Measurements from ENCODE around the gene HELT. TPM values are rescaled to one million over a fixed set of nuclear protein-coding genes. Genes with fewer than 3 reads are reported as not detected.

HELT gene
- total RNA-seq, 1 experiment from 2014 or later, result not detected

DNA sequence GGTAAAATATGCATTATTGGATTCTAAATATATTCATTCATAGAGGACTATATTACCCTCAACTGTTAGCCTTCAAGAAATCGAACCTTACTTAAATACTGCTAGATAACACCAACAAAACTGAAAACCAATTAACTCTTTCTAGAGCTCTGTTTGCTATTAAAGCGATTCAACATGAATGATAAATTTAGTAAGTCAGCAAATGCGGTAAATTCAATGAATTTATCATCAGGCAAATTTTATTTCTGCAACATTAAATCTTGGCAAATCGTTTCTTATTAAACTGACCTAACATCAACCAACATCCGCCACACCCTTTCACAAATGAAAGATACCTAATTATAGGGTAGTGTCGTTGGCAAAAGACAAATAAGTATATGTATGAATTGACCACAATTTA lies 26.4 kb upstream of the HELT start:
- no peaks in the 10 kb centered on the region for H3K4me1 Mint-ChIP-seq (ENCODE audit: low read depth, unreplicated experiment)
- intact Hi-C loops (cut with micrococcal nuclease; ENCODE audit: unreplicated experiment), result no loop called here
- H3K4me3 Mint-ChIP-seq (ENCODE audit: low read depth, unreplicated experiment), result no peak overlapping the region
- DNase-seq, result no peak
- BruUV-seq (replicated peaks), result no TSS peak
- H3K9me3 Mint-ChIP-seq (ENCODE audit: low read depth, unreplicated experiment), result no peaks in the 10 kb centered on the region
- no peaks in the 10 kb centered on the region for H3K36me3 Mint-ChIP-seq (ENCODE audit: insufficient read depth, unreplicated experiment)
- H3K27me3 Mint-ChIP-seq (ENCODE audit: unreplicated experiment), result no peaks in the 10 kb centered on the region
- TF ChIP-seq, protein P1, sequence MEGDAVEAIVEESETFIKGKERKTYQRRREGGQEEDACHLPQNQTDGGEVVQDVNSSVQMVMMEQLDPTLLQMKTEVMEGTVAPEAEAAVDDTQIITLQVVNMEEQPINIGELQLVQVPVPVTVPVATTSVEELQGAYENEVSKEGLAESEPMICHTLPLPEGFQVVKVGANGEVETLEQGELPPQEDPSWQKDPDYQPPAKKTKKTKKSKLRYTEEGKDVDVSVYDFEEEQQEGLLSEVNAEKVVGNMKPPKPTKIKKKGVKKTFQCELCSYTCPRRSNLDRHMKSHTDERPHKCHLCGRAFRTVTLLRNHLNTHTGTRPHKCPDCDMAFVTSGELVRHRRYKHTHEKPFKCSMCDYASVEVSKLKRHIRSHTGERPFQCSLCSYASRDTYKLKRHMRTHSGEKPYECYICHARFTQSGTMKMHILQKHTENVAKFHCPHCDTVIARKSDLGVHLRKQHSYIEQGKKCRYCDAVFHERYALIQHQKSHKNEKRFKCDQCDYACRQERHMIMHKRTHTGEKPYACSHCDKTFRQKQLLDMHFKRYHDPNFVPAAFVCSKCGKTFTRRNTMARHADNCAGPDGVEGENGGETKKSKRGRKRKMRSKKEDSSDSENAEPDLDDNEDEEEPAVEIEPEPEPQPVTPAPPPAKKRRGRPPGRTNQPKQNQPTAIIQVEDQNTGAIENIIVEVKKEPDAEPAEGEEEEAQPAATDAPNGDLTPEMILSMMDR (IDR thresholded peaks at IDR 0.05; ENCODE audit: unreplicated experiment), result no peak
- H3K27ac Mint-ChIP-seq (ENCODE audit: unreplicated experiment), result no peak overlapping the region
- CTCF ChIA-PET, result no interaction called here

DNA sequence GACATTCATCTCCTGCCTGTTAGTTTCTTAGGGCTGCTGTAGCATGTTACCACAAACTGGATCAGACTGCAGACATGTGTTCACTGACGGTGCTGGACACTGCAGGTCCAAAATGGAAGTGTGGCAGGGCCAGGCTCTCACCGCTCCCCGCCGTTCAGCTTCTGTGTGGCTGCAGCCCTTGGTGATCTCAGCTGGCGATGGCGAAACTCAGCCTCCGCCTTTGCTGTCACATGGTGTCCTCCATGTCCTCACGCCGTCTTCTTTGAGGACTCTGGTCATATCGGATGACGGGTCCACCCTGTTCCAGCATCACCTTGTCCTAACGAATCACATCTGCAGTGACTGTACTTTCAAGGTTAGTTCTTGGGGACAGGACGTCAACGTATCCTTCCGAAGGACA lies 25.9 kb upstream of the HELT start:
- BruUV-seq (replicated peaks), result no TSS peak
- H3K4me1 Mint-ChIP-seq (ENCODE audit: low read depth, unreplicated experiment), result no peaks in the 10 kb centered on the region
- CTCF ChIA-PET, result no interaction called here
- no peaks in the 10 kb centered on the region for H3K9me3 Mint-ChIP-seq (ENCODE audit: low read depth, unreplicated experiment)
- intact Hi-C loops (cut with micrococcal nuclease; ENCODE audit: unreplicated experiment), result no loop called here
- DNase-seq, result no peak
- no peaks in the 10 kb centered on the region for H3K36me3 Mint-ChIP-seq (ENCODE audit: insufficient read depth, unreplicated experiment)
- TF ChIP-seq, protein P1 (IDR thresholded peaks at IDR 0.05; ENCODE audit: unreplicated experiment), result no peak
- H3K4me3 Mint-ChIP-seq (ENCODE audit: low read depth, unreplicated experiment), result no peak overlapping the region
- H3K27ac Mint-ChIP-seq (ENCODE audit: unreplicated experiment), result no peak overlapping the region
- H3K27me3 Mint-ChIP-seq (ENCODE audit: unreplicated experiment), result no peaks in the 10 kb centered on the region

DNA sequence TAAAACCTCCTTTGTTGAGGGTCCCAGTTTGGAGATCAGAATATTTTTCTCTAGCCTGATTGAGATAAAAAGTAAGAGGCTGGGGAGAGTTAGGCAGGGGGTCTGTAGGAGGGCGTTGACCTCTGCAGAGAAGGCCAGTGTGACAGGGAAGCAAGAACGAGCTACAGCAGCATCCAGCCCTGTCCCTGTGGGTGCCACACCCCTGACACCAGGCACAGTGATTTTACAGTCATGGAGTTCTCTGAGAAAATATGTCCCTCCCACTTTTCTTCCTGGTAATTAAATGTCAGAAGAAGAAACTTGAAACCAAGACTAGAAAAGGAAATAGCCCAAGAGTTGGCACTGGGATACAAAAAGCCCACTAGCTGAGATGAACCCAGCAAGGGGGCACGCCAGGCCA lies 25.0 kb upstream of the HELT start:
- BruUV-seq (replicated peaks), result no TSS peak
- no peak for DNase-seq
- no peak overlapping the region for H3K4me3 Mint-ChIP-seq (ENCODE audit: low read depth, unreplicated experiment)
- H3K4me1 Mint-ChIP-seq (ENCODE audit: low read depth, unreplicated experiment), result no peaks in the 10 kb centered on the region
- TF ChIP-seq, protein P1 (IDR thresholded peaks at IDR 0.05; ENCODE audit: unreplicated experiment), result no peak
- intact Hi-C loops (cut with micrococcal nuclease; ENCODE audit: unreplicated experiment), result no loop called here
- H3K9me3 Mint-ChIP-seq (ENCODE audit: low read depth, unreplicated experiment), result no peaks in the 10 kb centered on the region
- no peaks in the 10 kb centered on the region for H3K36me3 Mint-ChIP-seq (ENCODE audit: insufficient read depth, unreplicated experiment)
- CTCF ChIA-PET, result no interaction called here
- H3K27me3 Mint-ChIP-seq (ENCODE audit: unreplicated experiment), result no peaks in the 10 kb centered on the region
- no peak overlapping the region for H3K27ac Mint-ChIP-seq (ENCODE audit: unreplicated experiment)

DNA sequence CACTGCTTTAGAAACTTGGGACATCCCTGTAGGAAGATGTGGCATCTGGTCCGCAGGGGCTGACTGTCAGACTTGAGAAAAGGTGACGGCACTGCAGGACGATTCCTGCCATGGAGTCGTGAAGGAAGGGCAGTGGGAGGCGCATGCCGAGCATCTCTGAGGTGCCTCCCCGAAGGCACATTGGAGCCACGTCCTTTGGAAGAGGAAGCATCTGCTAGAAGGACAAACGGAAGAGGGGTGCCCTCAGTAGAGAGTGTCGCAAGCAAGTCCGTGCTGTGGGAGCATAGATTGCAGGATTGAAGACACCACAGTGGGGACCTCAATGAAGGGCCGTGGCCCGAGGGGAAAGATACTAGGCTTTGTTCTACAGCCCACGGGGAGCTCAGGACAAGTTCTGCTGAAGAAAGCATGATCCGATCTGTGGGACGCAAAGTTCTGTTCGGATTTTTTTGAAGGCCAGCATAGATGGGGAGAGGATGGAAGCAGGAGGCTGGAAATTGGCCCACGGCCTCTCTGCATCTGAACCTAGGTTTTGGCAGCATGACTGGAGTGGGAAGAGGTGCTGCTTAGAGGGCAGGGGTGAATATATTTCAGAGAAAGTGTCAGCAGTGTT lies 24.2 kb upstream of the HELT start:
- no peak overlapping the region for H3K4me3 Mint-ChIP-seq (ENCODE audit: low read depth, unreplicated experiment)
- CTCF ChIA-PET, result no interaction called here
- intact Hi-C loops (cut with micrococcal nuclease; ENCODE audit: unreplicated experiment), result no loop called here

More for the DNA sequence above, 24.2 kb upstream of the HELT start:
- no peaks in the 10 kb centered on the region for H3K9me3 Mint-ChIP-seq (ENCODE audit: low read depth, unreplicated experiment)
- no TSS peak for BruUV-seq (replicated peaks)
- H3K27ac Mint-ChIP-seq (ENCODE audit: unreplicated experiment), result no peak overlapping the region
- no peaks in the 10 kb centered on the region for H3K36me3 Mint-ChIP-seq (ENCODE audit: insufficient read depth, unreplicated experiment)
- TF ChIP-seq, protein P1 (IDR thresholded peaks at IDR 0.05; ENCODE audit: unreplicated experiment), result no peak
- no peaks in the 10 kb centered on the region for H3K27me3 Mint-ChIP-seq (ENCODE audit: unreplicated experiment)
- H3K4me1 Mint-ChIP-seq (ENCODE audit: low read depth, unreplicated experiment), result no peaks in the 10 kb centered on the region
- no peak for DNase-seq

Data from Calu3 (cell line).